Measurements from ENCODE around the gene TMEM248.
"Not testable (repeated sequence)": the region's sequence is repeated elsewhere in the genome, so short reads cannot be mapped to it uniquely, and the experiment has no call there.

Gene TMEM248

DNA sequence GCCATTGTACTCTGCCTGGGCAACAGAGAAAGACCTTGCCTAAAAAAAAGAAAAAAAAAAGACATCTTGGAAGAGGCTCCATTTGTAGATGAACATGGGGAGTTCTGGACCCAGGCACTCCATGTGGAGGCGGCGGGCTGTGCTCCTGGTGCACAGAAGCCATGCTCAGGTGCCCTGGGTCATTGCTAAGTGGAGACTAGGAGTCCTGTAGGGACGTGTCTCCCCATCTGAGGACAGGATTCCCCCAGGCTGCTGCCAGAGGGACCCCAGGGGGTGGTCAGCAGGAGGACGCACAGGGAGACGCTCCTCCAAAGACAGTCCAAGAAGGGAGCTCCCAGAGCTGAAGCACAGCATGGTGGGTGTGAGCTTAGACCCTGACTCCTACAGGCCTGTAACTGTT lies 40.1 kb downstream of the TMEM248 start:
- no CpG with 5 or more reads among the region's 5 CpGs for WGBS (ENCODE audit: extremely low coverage, insufficient coverage, low lambda C conversion rate)
- Histone ChIP-seq H3K79me2 (ENCODE audit: control insufficient read depth, insufficient read depth, low read length) (no peaks in the 10 kb centered on the region), H3K18ac (ENCODE audit: low read length) (no peak overlapping the region)

DNA sequence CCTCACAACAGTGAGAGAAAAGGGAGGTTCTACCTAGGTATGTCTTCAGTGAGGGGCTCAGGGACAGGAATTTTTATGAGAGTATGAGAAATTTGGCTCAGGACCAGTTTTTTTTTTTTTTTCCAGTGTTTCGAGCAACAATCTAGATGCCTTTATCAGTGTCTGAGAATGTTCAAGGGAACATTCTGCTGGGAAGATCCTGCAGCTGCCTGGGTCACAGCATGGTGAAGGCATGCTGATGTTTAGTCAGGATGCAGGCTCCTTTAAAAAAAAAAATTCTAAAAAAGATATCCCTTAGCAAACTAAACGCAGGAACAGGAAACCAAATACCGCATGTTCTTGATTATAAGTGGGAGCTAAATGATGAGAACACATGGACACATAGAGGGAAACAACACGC lies 43.4 kb downstream of the TMEM248 start:
- no peak overlapping the region for H3K27ac ChIP-seq (ENCODE audit: low read depth, low read length)
- no CpG with 5 or more reads among the region's 4 CpGs for WGBS (ENCODE audit: extremely low coverage, insufficient coverage, low lambda C conversion rate)

More for the DNA sequence above, 40.1 kb downstream of the TMEM248 start:
- H3K23ac ChIP-seq (ENCODE audit: low read length) = no peak overlapping the region
- H3K27ac ChIP-seq (ENCODE audit: low read depth, low read length) = no peak overlapping the region
- no peak overlapping the region for H3K9ac ChIP-seq (ENCODE audit: low read length)
- H3K4me3 ChIP-seq (ENCODE audit: low read length) = no peak overlapping the region
- H3K79me1 ChIP-seq (ENCODE audit: low read length) = no peaks in the 10 kb centered on the region
- DNase-seq = no peak
- H4K8ac ChIP-seq (ENCODE audit: low read depth, low read length) = no peak overlapping the region
- no peaks in the 10 kb centered on the region for H3K4me1 ChIP-seq (ENCODE audit: control insufficient read depth, low read depth, low read length)
- no peak overlapping the region for H2BK5ac ChIP-seq (ENCODE audit: low read length)
- H4K5ac ChIP-seq (ENCODE audit: low read length) = no peak overlapping the region
- H3K56ac ChIP-seq (ENCODE audit: low read length) = no peak overlapping the region
- no peak overlapping the region for H3K4me2 ChIP-seq (ENCODE audit: low read length)
- H3K36me3 ChIP-seq (ENCODE audit: control insufficient read depth, insufficient read depth, low read length) = peaks cover 6% of the 10 kb centered on the region
- H3K4ac ChIP-seq (ENCODE audit: low read depth, low read length) = no peak overlapping the region
- H2BK15ac ChIP-seq (replicated peaks; ENCODE audit: low read depth) = no peak overlapping the region
- no peak overlapping the region for H2BK120ac ChIP-seq (ENCODE audit: low read depth, low read length)
- no peaks in the 10 kb centered on the region for H3K27me3 ChIP-seq (ENCODE audit: insufficient read depth, low read length, poor library complexity)
- H2AK5ac ChIP-seq (ENCODE audit: low read length) = no peak overlapping the region

DNA sequence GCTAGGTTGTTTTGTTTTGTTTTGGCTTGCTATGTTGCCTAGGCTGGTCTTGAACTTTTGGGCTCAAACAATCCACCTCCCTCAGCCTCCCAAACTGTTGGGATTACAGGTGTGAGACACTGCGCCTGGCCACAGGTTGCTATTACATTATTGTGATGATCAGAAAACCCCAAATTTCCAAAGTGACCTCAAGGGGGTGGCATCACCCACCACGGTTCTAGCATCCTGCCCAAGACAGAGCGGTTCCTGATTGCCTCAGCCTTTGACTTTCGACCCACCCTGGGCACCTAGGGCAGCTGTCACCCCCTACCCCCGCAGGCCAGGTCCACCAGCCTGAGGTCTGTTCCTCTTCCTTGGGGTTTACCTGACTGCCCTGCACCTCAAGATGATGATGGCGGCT lies 46.0 kb downstream of the TMEM248 start:
- Histone ChIP-seq H3K36me3 (ENCODE audit: control insufficient read depth, insufficient read depth, low read length) (no peaks in the 10 kb centered on the region), H3K23ac (ENCODE audit: low read length) (no peak overlapping the region), H3K27ac (ENCODE audit: low read depth, low read length) (no peak overlapping the region), H3K27me3 (ENCODE audit: insufficient read depth, low read length, poor library complexity) (no peaks in the 10 kb centered on the region), H2BK15ac (replicated peaks; ENCODE audit: low read depth) (no peak overlapping the region), H2BK120ac (ENCODE audit: low read depth, low read length) (no peak overlapping the region), H3K56ac (ENCODE audit: low read length) (no peak overlapping the region), H3K79me2 (ENCODE audit: control insufficient read depth, insufficient read depth, low read length) (no peaks in the 10 kb centered on the region), H3K18ac (ENCODE audit: low read length) (no peak overlapping the region), H3K4me2 (ENCODE audit: low read length) (no peak overlapping the region), H4K8ac (ENCODE audit: low read depth, low read length) (no peak overlapping the region), H3K9ac (ENCODE audit: low read length) (no peak overlapping the region), H3K4me1 (ENCODE audit: control insufficient read depth, low read depth, low read length) (no peaks in the 10 kb centered on the region), H3K4me3 (ENCODE audit: low read length) (no peak overlapping the region), H2AK5ac (ENCODE audit: low read length) (no peak overlapping the region), H2BK5ac (ENCODE audit: low read length) (no peak overlapping the region), H4K5ac (ENCODE audit: low read length) (no peak overlapping the region), H3K79me1 (ENCODE audit: low read length) (no peaks in the 10 kb centered on the region), H3K4ac (ENCODE audit: low read depth, low read length) (no peak overlapping the region)
- DNase-seq = peak; percentile 13
- no CpG with 5 or more reads among the region's 6 CpGs for WGBS (ENCODE audit: extremely low coverage, insufficient coverage, low lambda C conversion rate)

More for the DNA sequence above, 43.4 kb downstream of the TMEM248 start:
- H2BK15ac ChIP-seq (replicated peaks; ENCODE audit: low read depth) = no peak overlapping the region
- no peaks in the 10 kb centered on the region for H3K36me3 ChIP-seq (ENCODE audit: control insufficient read depth, insufficient read depth, low read length)
- H3K18ac ChIP-seq (ENCODE audit: low read length) = no peak overlapping the region
- no peak overlapping the region for H3K56ac ChIP-seq (ENCODE audit: low read length)
- no peak overlapping the region for H2BK5ac ChIP-seq (ENCODE audit: low read length)
- no peak overlapping the region for H3K23ac ChIP-seq (ENCODE audit: low read length)
- no peak overlapping the region for H4K5ac ChIP-seq (ENCODE audit: low read length)
- DNase-seq = no peak
- no peaks in the 10 kb centered on the region for H3K27me3 ChIP-seq (ENCODE audit: insufficient read depth, low read length, poor library complexity)
- no peaks in the 10 kb centered on the region for H3K4me1 ChIP-seq (ENCODE audit: control insufficient read depth, low read depth, low read length)
- no peak overlapping the region for H2BK120ac ChIP-seq (ENCODE audit: low read depth, low read length)
- no peak overlapping the region for H3K9ac ChIP-seq (ENCODE audit: low read length)
- no peak overlapping the region for H3K4me2 ChIP-seq (ENCODE audit: low read length)
- no peak overlapping the region for H4K8ac ChIP-seq (ENCODE audit: low read depth, low read length)
- no peak overlapping the region for H3K4me3 ChIP-seq (ENCODE audit: low read length)
- H3K79me1 ChIP-seq (ENCODE audit: low read length) = no peaks in the 10 kb centered on the region
- H3K79me2 ChIP-seq (ENCODE audit: control insufficient read depth, insufficient read depth, low read length) = no peaks in the 10 kb centered on the region
- H2AK5ac ChIP-seq (ENCODE audit: low read length) = no peak overlapping the region
- H3K4ac ChIP-seq (ENCODE audit: low read depth, low read length) = no peak overlapping the region

DNA sequence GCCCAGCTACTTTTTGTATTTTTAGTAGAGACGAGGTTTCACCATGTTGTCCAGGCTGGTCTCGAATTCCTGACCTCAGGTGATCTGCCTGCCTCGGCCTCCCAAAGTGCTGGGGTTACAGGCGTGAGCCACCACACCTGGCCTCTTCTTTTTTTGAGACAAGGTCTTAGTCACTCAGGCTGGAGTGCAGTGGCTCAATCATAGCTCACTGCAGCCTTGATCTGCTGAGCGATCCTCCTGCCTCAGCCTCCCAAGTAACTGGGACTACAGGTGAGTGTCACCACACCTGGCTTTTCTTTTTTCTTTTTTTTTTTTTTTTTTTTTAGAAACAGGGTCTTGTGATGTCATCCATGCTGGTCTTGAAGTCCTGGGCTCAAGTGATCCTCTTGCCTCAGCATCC lies 48.0 kb downstream of the TMEM248 start:
- not testable (repeated sequence) for H3K79me1 ChIP-seq (ENCODE audit: low read length)
- no CpG with 5 or more reads among the region's 5 CpGs for WGBS (ENCODE audit: extremely low coverage, insufficient coverage, low lambda C conversion rate)

DNA sequence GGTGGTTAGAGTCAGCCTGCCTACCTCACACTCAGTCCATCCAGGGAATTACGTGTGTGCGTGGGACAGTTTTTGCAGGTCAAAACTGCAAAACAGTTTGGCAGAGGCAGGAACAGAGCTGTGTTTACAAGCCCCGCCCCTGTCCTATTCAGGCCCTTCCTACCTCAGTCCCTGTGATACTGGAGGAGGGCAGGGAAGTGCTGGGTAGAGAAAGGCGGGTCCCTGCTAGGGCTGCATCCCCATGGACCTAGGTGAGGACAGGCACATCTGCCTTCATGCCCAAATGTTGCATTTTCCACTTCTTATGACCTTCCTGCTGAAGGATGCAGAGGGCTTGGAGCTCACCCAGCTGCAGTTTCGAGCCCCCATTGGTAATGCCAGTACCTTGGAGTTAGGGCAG lies 49.3 kb downstream of the TMEM248 start:
- Histone ChIP-seq H3K56ac (ENCODE audit: low read length) (no peak overlapping the region), H2AK5ac (ENCODE audit: low read length) (no peak overlapping the region), H2BK5ac (ENCODE audit: low read length) (no peak overlapping the region), H4K8ac (ENCODE audit: low read depth, low read length) (no peak overlapping the region), H3K27me3 (ENCODE audit: insufficient read depth, low read length, poor library complexity) (no peaks in the 10 kb centered on the region), H3K23ac (ENCODE audit: low read length) (no peak overlapping the region), H3K27ac (ENCODE audit: low read depth, low read length) (no peak overlapping the region), H3K79me2 (ENCODE audit: control insufficient read depth, insufficient read depth, low read length) (no peaks in the 10 kb centered on the region), H3K36me3 (ENCODE audit: control insufficient read depth, insufficient read depth, low read length) (no peaks in the 10 kb centered on the region), H3K4me1 (ENCODE audit: control insufficient read depth, low read depth, low read length) (no peaks in the 10 kb centered on the region), H3K4ac (ENCODE audit: low read depth, low read length) (no peak overlapping the region), H2BK120ac (ENCODE audit: low read depth, low read length) (no peak overlapping the region), H3K18ac (ENCODE audit: low read length) (no peak overlapping the region), H3K4me3 (ENCODE audit: low read length) (no peak overlapping the region), H2BK15ac (replicated peaks; ENCODE audit: low read depth) (no peak overlapping the region), H4K5ac (ENCODE audit: low read length) (no peak overlapping the region), H3K9ac (ENCODE audit: low read length) (no peak overlapping the region), H3K4me2 (ENCODE audit: low read length) (no peak overlapping the region), H3K79me1 (ENCODE audit: low read length) (no peaks in the 10 kb centered on the region)
- WGBS (ENCODE audit: extremely low coverage, insufficient coverage, low lambda C conversion rate) = no CpG with 5 or more reads among the region's 5 CpGs
- DNase-seq = no peak

More for the DNA sequence above, 48.0 kb downstream of the TMEM248 start:
- not testable (repeated sequence) for H2BK5ac ChIP-seq (ENCODE audit: low read length); DNase-seq; H3K56ac ChIP-seq (ENCODE audit: low read length); H3K23ac ChIP-seq (ENCODE audit: low read length); H3K4ac ChIP-seq (ENCODE audit: low read depth, low read length); H4K5ac ChIP-seq (ENCODE audit: low read length); H3K4me3 ChIP-seq (ENCODE audit: low read length); H2BK15ac ChIP-seq (replicated peaks; ENCODE audit: low read depth); H3K79me2 ChIP-seq (ENCODE audit: control insufficient read depth, insufficient read depth, low read length); H4K8ac ChIP-seq (ENCODE audit: low read depth, low read length); H2BK120ac ChIP-seq (ENCODE audit: low read depth, low read length); H3K36me3 ChIP-seq (ENCODE audit: control insufficient read depth, insufficient read depth, low read length); H3K27me3 ChIP-seq (ENCODE audit: insufficient read depth, low read length, poor library complexity); H3K4me2 ChIP-seq (ENCODE audit: low read length); H3K4me1 ChIP-seq (ENCODE audit: control insufficient read depth, low read depth, low read length); H3K9ac ChIP-seq (ENCODE audit: low read length); H3K18ac ChIP-seq (ENCODE audit: low read length); H3K27ac ChIP-seq (ENCODE audit: low read depth, low read length); H2AK5ac ChIP-seq (ENCODE audit: low read length)

DNA sequence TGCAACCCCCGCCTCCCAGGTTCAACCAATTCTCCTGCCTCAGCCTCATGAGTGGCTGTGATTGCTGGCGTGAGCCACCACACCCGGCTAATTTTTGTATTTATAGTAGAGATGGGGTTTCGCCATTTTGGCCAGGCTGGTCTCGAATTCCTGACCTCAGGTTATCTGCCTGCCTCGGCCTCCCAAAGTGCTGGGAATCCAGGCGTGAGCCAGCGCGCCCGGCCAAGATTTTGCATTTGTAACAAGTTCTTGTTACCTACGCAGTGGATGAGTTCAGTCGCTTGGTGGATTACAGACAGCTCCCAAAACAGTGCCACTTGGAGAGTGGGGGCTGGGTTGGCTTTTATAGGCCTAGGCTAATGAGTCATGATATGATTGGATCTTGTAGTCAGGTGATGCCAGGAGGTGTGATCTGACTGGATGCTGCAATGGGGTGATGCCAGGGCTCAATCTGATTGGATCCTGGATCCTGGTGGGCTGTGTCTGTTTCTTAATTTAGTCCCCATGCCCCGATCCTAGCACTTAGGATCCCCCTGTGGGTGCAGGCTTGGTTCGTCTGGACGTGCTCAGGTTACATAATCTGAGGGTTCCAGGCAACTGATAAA lies 54.1 kb downstream of the TMEM248 start:
- Histone ChIP-seq H3K79me2 (ENCODE audit: control insufficient read depth, insufficient read depth, low read length) (no peaks in the 10 kb centered on the region), H3K9ac (ENCODE audit: low read length) (no peak overlapping the region), H3K27ac (ENCODE audit: low read depth, low read length) (no peak overlapping the region), H3K79me1 (ENCODE audit: low read length) (no peaks in the 10 kb centered on the region), H3K4ac (ENCODE audit: low read depth, low read length) (no peak overlapping the region), H3K56ac (ENCODE audit: low read length) (no peak overlapping the region), H3K18ac (ENCODE audit: low read length) (no peak overlapping the region), H3K27me3 (ENCODE audit: insufficient read depth, low read length, poor library complexity) (no peaks in the 10 kb centered on the region), H3K36me3 (ENCODE audit: control insufficient read depth, insufficient read depth, low read length) (no peaks in the 10 kb centered on the region), H2BK120ac (ENCODE audit: low read depth, low read length) (no peak overlapping the region), H3K23ac (ENCODE audit: low read length) (no peak overlapping the region), H2BK15ac (replicated peaks; ENCODE audit: low read depth) (no peak overlapping the region), H3K4me2 (ENCODE audit: low read length) (no peak overlapping the region), H4K8ac (ENCODE audit: low read depth, low read length) (no peak overlapping the region), H4K5ac (ENCODE audit: low read length) (no peak overlapping the region), H2BK5ac (ENCODE audit: low read length) (no peak overlapping the region), H3K4me1 (ENCODE audit: control insufficient read depth, low read depth, low read length) (no peaks in the 10 kb centered on the region), H3K4me3 (ENCODE audit: low read length) (no peak overlapping the region), H2AK5ac (ENCODE audit: low read length) (no peak overlapping the region)
- WGBS (ENCODE audit: extremely low coverage, insufficient coverage, low lambda C conversion rate) = no CpG with 5 or more reads among the region's 15 CpGs
- DNase-seq = peak; percentile 58
